ENCODE results near the gene RFX1. TPM values are rescaled to one million over a fixed set of nuclear protein-coding genes. Genes with fewer than 3 reads are reported as not detected.

Gene RFX1
- total and polyA plus RNA-seq, 2 of the 13 experiments (the other 11 are each of a cell fraction or from before 2014, with no cell fraction given), result 1.1 to 1.3 TPM

DNA sequence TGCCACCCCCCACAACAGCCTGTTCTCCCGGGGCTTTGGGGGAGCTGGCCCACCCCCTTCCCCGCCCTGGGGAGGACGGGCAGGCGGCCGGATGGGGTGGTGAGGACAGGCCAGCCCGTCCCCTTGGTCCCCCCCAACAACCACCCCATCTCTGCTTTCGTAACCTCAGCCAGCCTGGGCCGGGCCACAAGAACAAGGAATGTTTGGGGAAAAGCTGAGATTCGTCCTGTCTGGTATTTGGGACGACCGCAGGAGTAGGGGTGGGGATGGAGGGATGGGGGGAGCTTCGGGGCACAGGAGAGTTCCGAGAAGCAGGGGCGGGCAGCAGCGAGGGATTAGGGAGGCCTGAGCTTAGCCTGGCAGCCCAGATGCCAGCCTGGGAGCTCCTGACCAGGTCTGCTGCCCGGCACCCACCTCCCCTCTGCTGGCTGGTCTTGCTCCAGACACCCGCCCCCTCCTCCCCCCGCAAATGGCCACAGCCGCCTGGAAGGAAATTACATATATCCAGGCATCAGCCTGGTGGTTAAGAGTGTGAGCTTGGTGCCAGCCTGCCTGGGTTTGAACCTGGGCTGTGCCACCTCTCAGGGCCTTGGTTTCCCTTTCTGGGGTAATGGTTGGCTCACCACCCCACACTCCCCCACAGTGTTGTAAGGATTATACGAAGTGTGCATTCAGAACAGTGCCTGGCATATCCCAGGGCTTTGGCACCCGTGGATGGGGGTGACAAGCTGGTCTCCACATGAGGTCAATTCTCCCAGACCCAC, 67.6 kb downstream of the RFX1 start, which contains the start of gene PODNL1:
TSS of gene PODNL1 (minus strand) at position 117 of the 764 bp plus-strand sequence. CDS start 236 bp downstream, outside the sequence.
- no TSS peak for BruUV-seq (replicated peaks)
- Histone ChIP-seq H3K27ac (ENCODE audit: extremely low read length, insufficient read depth, low read length) (no peak within 1 kb of the TSS), H3K79me2 (ENCODE audit: insufficient read depth, low read length) (no peaks in the 10 kb centered on the region), H3K4me2 (ENCODE audit: low read depth, low read length) (peak within 1 kb of the TSS; percentile 32), H3K27me3 (ENCODE audit: control insufficient read depth in 1 of 2, insufficient read depth in 2 of 2, low read length in 2 of 2) (peaks cover 4 to 17% of the 10 kb centered on the region in 2 experiments; a peak in 3 of 5 replicates), H3K36me3 (replicated peaks in 1 of 2; ENCODE audit: control insufficient read depth in 1 of 2, insufficient read depth in 2 of 2, low read length in 2 of 2) (no peaks in the 10 kb centered on the region), H3K4me1 (ENCODE audit: insufficient read depth, low read length) (peaks cover 12% of the 10 kb centered on the region), H3K9me3 (ENCODE audit: low read length) (no peaks in the 10 kb centered on the region), H4K20me1 (ENCODE audit: insufficient read depth, low read length) (no peaks in the 10 kb centered on the region), H3K4me3 (replicated peaks in 1 of 3; ENCODE audit: insufficient read depth in 1 of 3, low read depth in 2 of 3, low read length in 3 of 3) (peak within 1 kb of the TSS in 1 of 3 experiments; percentile 16; a peak in 1 of 6 replicates), H3K9ac (ENCODE audit: insufficient read depth, low read depth, low read length) (no peak within 1 kb of the TSS), H2AFZ (ENCODE audit: low read length) (no peak within 1 kb of the TSS)
- intact Hi-C loops (cut with micrococcal nuclease; ENCODE audit: unreplicated experiment), result no loop called here
- FAIRE-seq (no peak), ATAC-seq (0 out of 3 replicates have a peak, but pooled peaks have one; percentile 6), DNase-seq (ENCODE audit: low spot score) (no peak)
- POLR2A ChIA-PET, result interaction anchor here (0.6 kb wide), 1 partner anchor 480 kb away, joined by 4 read pairs; no protein-coding TSS in a partner anchor
- in situ Hi-C loops (cut with HindIII; ENCODE audit: extremely low pct_ligation_motif_present, low pct_unique_long_range_greater_than_20kb), result no loop called here
- WGBS (ENCODE audit: low lambda C conversion rate), result 3% methylated on average over 13 of the region's 21 CpGs
- CTCF ChIA-PET (ENCODE audit: low intra/inter-chr PET ratio, low total read pairs), result no interaction called here
- TF ChIP-seq ISL2 (CRISPR knock-in tag; IDR thresholded peaks at IDR 0.05) (no peak), MLX (CRISPR knock-in tag; IDR thresholded peaks at IDR 0.05) (no peak), MAZ (IDR thresholded peaks at IDR 0.05; ENCODE audit: borderline replicate concordance, low read depth, low read length) (no peak), MAZ (CRISPR knock-in tag; IDR thresholded peaks at IDR 0.05; ENCODE audit: low read depth) (no peak), ZFP90 (CRISPR knock-in tag; IDR thresholded peaks at IDR 0.05; ENCODE audit: borderline replicate concordance) (no peak), ZNF556 (CRISPR knock-in tag; IDR thresholded peaks at IDR 0.05; ENCODE audit: borderline replicate concordance) (no peak), ZNF512B (CRISPR knock-in tag; IDR thresholded peaks at IDR 0.05; ENCODE audit: borderline replicate concordance) (no peak), NR2C2 (CRISPR knock-in tag; IDR thresholded peaks at IDR 0.05; ENCODE audit: borderline replicate concordance) (no peak), ZNF558 (CRISPR knock-in tag; IDR thresholded peaks at IDR 0.05; ENCODE audit: borderline replicate concordance) (no peak), KIAA2018 (CRISPR knock-in tag; IDR thresholded peaks at IDR 0.05; ENCODE audit: borderline replicate concordance) (no peak), ZNF781 (CRISPR knock-in tag; IDR thresholded peaks at IDR 0.05; ENCODE audit: borderline replicate concordance, not compliant biosample characterization) (no peak)
